Measurements from ENCODE around the gene SALL1. TPM values are rescaled to one million over a fixed set of nuclear protein-coding genes. Genes with fewer than 3 reads are reported as not detected.

Gene SALL1
- 0.22 and 4.9 TPM in 2 replicates for total RNA-seq

GRCh38 chr16:51150888-51151320 lies at the start of gene SALL1:
SALL1 (minus strand) TSS chr16:51151270; CDS start chr16:51151241, 29 bp downstream.

